HEK293 (cell line): Measurements from ENCODE around the gene ANO1.

Source experiments
- CTCF ChIA-PET: fragments of 350-600 bp; formaldehyde crosslinking; extraction: SDS; loops from one replicate; lab custom pipeline; 2021; ENCODE audit warnings: antibody characterized with exemption; lab: Yijun Ruan, JAX
- POLR2A ChIA-PET: fragments of 300-600 bp; formaldehyde crosslinking; extraction: SDS; loops from one replicate; lab custom pipeline; 2020; ENCODE audit warnings: antibody characterized with exemption, inconsistent platforms; lab: Yijun Ruan, JAX
- H3K27ac ChIP-seq: fragments of 200-500 bp; sonication (Bioruptor generic); 2 replicates; pipeline ENCODE4 v1.5.1; 2014; ENCODE audit warnings: low read depth, low read length, control low read depth, inconsistent platforms; ENCODE audit errors: extremely low read depth
- H3K36me3 ChIP-seq, 2 experiments: fragments of 200-500 bp in 1 of 2; sonication (Bioruptor generic) in 1 of 2; 1 replicate in 1 of 2; 2 replicates in 1 of 2; pipeline ENCODE4 v1.5.1; 2014 to 2017; ENCODE audit warnings: inconsistent platforms in 2 of 2, low read length in 2 of 2; ENCODE audit not compliant: control insufficient read depth in 2 of 2, insufficient read depth in 1 of 2
- H3K4me1 ChIP-seq: fragments of 200-500 bp; sonication (Bioruptor generic); 2 replicates; pipeline ENCODE4 v1.5.1; 2014; ENCODE audit warnings: mild to moderate bottlenecking, low read length, inconsistent platforms; ENCODE audit not compliant: control insufficient read depth, insufficient read depth
- H3K4me3 ChIP-seq: 2 replicates; pipeline ENCODE4 v1.5.1; 2011; ENCODE audit warnings: low read depth, mild to moderate bottlenecking, control low read depth, low read length, moderate library complexity
- H3K9me3 ChIP-seq: fragments of 200-500 bp; sonication (Bioruptor generic); 2 replicates; pipeline ENCODE4 v1.5.1; 2014; ENCODE audit warnings: low read depth, low read length, inconsistent platforms; ENCODE audit not compliant: control insufficient read depth, insufficient read depth
- GLI4 ChIP-seq: fragments of 450-650 bp; formaldehyde crosslinking; IDR thresholded peaks from 2 replicates; pipeline ENCODE4 v1.5.1; 2016; ENCODE audit warnings: missing biosample characterization, missing genetic modification characterization
- KLF1 ChIP-seq: fragments of 450-650 bp; formaldehyde crosslinking; IDR thresholded peaks from 2 replicates; pipeline ENCODE4 v1.5.1; 2016; ENCODE audit warnings: missing biosample characterization, missing genetic modification characterization
- ZBTB21 ChIP-seq: fragments of 450-650 bp; formaldehyde crosslinking; IDR thresholded peaks from 2 replicates; pipeline ENCODE4 v1.5.1; 2017; ENCODE audit warnings: missing biosample characterization, missing genetic modification characterization
- ZNF184 ChIP-seq: fragments of 450-650 bp; IDR thresholded peaks from 2 replicates; pipeline ENCODE4 v1.5.1; 2018; ENCODE audit warnings: missing biosample characterization, mild to moderate bottlenecking, missing genetic modification characterization
- ZNF302 ChIP-seq: fragments of 450-650 bp; formaldehyde crosslinking; IDR thresholded peaks from 2 replicates; pipeline ENCODE4 v1.5.1; 2016; ENCODE audit warnings: missing biosample characterization, missing genetic modification characterization, low read depth
- ZNF48 ChIP-seq: fragments of 450-650 bp; formaldehyde crosslinking; IDR thresholded peaks from 2 replicates; pipeline ENCODE4 v1.5.1; 2016; ENCODE audit warnings: missing biosample characterization, missing genetic modification characterization
- ZNF701 ChIP-seq: fragments of 450-650 bp; formaldehyde crosslinking; IDR thresholded peaks from 2 replicates; pipeline ENCODE4 v1.5.1; 2016; ENCODE audit warnings: missing biosample characterization, missing genetic modification characterization
- ZNF785 ChIP-seq: fragments of 450-650 bp; formaldehyde crosslinking; IDR thresholded peaks from 2 replicates; pipeline ENCODE4 v1.5.1; 2016; ENCODE audit warnings: missing biosample characterization, missing genetic modification characterization
- ZNF837 ChIP-seq: fragments of 450-650 bp; formaldehyde crosslinking; IDR thresholded peaks from 2 replicates; pipeline ENCODE4 v1.5.1; 2016; ENCODE audit warnings: missing biosample characterization, missing genetic modification characterization
- TF ChIP-seq, protein P1 (sequence below): fragments of 450-650 bp; formaldehyde crosslinking; IDR thresholded peaks from 2 replicates; pipeline ENCODE4 v1.5.1; 2016; ENCODE audit warnings: missing biosample characterization, missing genetic modification characterization, low read depth
- TF ChIP-seq, protein P2 (sequence below): fragments of 450-650 bp; formaldehyde crosslinking; IDR thresholded peaks from 2 replicates; pipeline ENCODE4 v1.5.1; 2016; ENCODE audit warnings: missing biosample characterization, missing genetic modification characterization
- TF ChIP-seq, protein P3 (sequence below): fragments of 450-650 bp; formaldehyde crosslinking; IDR thresholded peaks from 2 replicates; pipeline ENCODE4 v1.5.1; 2016; ENCODE audit warnings: missing biosample characterization, missing genetic modification characterization
- TF ChIP-seq, protein P4 (sequence below): fragments of 450-650 bp; formaldehyde crosslinking; IDR thresholded peaks from 2 replicates; pipeline ENCODE4 v1.5.1; 2017; ENCODE audit warnings: missing biosample characterization, missing genetic modification characterization

The ANO1 gene

GRCh38 chr11:70158201-70158600, 80.1 kb downstream of the ANO1 start (continued):
- TF ChIP-seq ZNF184 (tag by site-specific recombination) (no peak), ZNF302 (tag by site-specific recombination) (no peak), ZNF837 (tag by site-specific recombination) (no peak), ZNF48 (no peak), ZNF701 (tag by site-specific recombination) (no peak)
- TF ChIP-seq, protein P1, sequence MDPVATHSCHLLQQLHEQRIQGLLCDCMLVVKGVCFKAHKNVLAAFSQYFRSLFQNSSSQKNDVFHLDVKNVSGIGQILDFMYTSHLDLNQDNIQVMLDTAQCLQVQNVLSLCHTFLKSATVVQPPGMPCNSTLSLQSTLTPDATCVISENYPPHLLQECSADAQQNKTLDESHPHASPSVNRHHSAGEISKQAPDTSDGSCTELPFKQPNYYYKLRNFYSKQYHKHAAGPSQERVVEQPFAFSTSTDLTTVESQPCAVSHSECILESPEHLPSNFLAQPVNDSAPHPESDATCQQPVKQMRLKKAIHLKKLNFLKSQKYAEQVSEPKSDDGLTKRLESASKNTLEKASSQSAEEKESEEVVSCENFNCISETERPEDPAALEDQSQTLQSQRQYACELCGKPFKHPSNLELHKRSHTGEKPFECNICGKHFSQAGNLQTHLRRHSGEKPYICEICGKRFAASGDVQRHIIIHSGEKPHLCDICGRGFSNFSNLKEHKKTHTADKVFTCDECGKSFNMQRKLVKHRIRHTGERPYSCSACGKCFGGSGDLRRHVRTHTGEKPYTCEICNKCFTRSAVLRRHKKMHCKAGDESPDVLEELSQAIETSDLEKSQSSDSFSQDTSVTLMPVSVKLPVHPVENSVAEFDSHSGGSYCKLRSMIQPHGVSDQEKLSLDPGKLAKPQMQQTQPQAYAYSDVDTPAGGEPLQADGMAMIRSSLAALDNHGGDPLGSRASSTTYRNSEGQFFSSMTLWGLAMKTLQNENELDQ (tag by site-specific recombination), result no peak
- TF ChIP-seq, protein P2, sequence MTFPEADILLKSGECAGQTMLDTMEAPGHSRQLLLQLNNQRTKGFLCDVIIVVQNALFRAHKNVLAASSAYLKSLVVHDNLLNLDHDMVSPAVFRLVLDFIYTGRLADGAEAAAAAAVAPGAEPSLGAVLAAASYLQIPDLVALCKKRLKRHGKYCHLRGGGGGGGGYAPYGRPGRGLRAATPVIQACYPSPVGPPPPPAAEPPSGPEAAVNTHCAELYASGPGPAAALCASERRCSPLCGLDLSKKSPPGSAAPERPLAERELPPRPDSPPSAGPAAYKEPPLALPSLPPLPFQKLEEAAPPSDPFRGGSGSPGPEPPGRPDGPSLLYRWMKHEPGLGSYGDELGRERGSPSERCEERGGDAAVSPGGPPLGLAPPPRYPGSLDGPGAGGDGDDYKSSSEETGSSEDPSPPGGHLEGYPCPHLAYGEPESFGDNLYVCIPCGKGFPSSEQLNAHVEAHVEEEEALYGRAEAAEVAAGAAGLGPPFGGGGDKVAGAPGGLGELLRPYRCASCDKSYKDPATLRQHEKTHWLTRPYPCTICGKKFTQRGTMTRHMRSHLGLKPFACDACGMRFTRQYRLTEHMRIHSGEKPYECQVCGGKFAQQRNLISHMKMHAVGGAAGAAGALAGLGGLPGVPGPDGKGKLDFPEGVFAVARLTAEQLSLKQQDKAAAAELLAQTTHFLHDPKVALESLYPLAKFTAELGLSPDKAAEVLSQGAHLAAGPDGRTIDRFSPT (tag by site-specific recombination), result no peak

DNA sequence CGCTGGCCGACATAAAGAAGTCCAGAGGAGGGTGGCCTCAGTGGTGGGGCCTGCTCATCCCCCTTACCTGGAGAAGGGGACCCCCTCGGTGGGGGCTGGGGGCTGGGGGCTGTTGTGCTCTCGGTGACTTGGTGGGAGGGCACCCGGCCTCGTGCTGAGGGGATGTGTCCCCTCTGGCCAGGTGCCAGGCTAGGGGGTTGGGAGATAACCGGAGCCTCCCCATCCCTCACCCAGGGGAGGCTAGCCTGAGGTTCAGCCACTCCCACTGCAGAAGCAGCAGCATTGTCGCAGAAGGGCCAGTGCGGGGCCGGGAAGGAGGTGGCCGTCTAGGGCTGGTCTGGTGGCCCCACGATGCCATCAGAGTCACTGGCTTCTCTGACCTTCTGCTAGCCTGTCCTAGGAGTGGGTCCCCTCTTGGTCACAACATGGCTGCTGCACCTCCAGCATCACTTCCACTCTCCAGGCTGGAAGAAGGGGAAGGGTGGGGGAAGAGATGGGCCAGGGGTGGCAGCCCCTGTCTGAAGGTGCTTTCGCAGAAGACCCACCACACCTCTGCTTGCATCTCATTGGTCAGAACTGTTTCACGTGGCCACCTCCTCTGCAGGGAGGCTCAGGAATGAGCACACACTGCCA, 80.8 kb downstream of the ANO1 start:
- POLR2A ChIA-PET, result no interaction called here
- H3K9me3 ChIP-seq, result no peaks in the 10 kb centered on the region
- no peak for TF ChIP-seq ZNF785
- no peak for TF ChIP-seq GLI4 (tag by site-specific recombination)
- TF ChIP-seq, protein P3, sequence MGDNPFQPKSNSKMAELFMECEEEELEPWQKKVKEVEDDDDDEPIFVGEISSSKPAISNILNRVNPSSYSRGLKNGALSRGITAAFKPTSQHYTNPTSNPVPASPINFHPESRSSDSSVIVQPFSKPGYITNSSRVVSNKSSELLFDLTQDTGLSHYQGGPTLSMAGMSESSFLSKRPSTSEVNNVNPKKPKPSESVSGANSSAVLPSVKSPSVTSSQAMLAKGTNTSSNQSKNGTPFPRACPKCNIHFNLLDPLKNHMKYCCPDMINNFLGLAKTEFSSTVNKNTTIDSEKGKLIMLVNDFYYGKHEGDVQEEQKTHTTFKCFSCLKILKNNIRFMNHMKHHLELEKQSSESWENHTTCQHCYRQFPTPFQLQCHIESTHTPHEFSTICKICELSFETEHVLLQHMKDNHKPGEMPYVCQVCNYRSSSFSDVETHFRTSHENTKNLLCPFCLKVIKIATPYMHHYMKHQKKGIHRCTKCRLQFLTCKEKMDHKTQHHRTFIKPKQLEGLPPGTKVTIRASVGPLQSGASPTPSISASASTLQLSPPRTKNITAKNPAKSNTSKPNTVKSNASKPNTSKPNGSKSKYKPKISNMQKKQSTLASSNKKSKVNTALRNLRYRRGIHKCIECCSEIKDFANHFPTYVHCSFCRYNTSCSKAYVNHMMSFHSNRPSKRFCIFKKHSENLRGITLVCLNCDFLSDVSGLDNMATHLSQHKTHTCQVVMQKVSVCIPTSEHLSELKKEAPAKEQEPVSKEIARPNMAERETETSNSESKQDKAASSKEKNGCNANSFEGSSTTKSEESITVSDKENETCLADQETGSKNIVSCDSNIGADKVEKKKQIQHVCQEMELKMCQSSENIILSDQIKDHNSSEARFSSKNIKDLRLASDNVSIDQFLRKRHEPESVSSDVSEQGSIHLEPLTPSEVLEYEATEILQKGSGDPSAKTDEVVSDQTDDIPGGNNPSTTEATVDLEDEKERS (tag by site-specific recombination), result 0 out of 2 replicates have a peak, but pooled peaks have one; percentile 52
- no peak overlapping the region for H3K27ac ChIP-seq
- no peak overlapping the region for H3K4me3 ChIP-seq
- H3K36me3 ChIP-seq, result no peaks in the 10 kb centered on the region
- H3K4me1 ChIP-seq, result no peaks in the 10 kb centered on the region
- CTCF ChIA-PET, result interaction anchor here (0.6 to 1.1 kb wide), 2 partner anchors 11 to 39 kb away, joined by 3 to 4 read pairs; no protein-coding TSS in a partner anchor

- no peak overlapping the region for H3K27ac ChIP-seq
- H3K36me3 ChIP-seq, result no peaks in the 10 kb centered on the region
- H3K9me3 ChIP-seq, result no peaks in the 10 kb centered on the region
- TF ChIP-seq, protein P4, sequence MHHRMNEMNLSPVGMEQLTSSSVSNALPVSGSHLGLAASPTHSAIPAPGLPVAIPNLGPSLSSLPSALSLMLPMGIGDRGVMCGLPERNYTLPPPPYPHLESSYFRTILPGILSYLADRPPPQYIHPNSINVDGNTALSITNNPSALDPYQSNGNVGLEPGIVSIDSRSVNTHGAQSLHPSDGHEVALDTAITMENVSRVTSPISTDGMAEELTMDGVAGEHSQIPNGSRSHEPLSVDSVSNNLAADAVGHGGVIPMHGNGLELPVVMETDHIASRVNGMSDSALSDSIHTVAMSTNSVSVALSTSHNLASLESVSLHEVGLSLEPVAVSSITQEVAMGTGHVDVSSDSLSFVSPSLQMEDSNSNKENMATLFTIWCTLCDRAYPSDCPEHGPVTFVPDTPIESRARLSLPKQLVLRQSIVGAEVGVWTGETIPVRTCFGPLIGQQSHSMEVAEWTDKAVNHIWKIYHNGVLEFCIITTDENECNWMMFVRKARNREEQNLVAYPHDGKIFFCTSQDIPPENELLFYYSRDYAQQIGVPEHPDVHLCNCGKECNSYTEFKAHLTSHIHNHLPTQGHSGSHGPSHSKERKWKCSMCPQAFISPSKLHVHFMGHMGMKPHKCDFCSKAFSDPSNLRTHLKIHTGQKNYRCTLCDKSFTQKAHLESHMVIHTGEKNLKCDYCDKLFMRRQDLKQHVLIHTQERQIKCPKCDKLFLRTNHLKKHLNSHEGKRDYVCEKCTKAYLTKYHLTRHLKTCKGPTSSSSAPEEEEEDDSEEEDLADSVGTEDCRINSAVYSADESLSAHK (tag by site-specific recombination), result no peak
- TF ChIP-seq ZBTB21 (tag by site-specific recombination), result no peak
- TF ChIP-seq KLF1 (tag by site-specific recombination), result peak; percentile 72
- no peak overlapping the region for H3K4me3 ChIP-seq
- no peaks in the 10 kb centered on the region for H3K4me1 ChIP-seq
- ChIA-PET POLR2A (no interaction called here), CTCF (interaction anchor here (0.6 to 0.8 kb wide), 4 partner anchors 11 to 209 kb away, joined by 3 read pairs; no protein-coding TSS in a partner anchor)
These were observed 81.8 kb downstream of the ANO1 start for GRCh38 chr11:70159627-70160570.
